ENCODE measurements around the gene FAM111A.
"Not testable (repeated sequence)": the region's sequence is repeated elsewhere in the genome, so short reads cannot be mapped to it uniquely, and the experiment has no call there.

The FAM111A gene

GRCh38 chr11:59142530-59143507, at the start of gene FAM111A:
Gene FAM111A, plus strand, starts transcription at chr11:59142856. Its CDS starts 6,017 bp downstream, at chr11:59148873.
- DNase-seq: peak; percentile 95

GRCh38 chr11:59093576-59093975, 49.1 kb upstream of the FAM111A start:
- DNase-seq: not testable (repeated sequence)

- not testable (repeated sequence) for DNase-seq
These were observed 47.4 kb upstream of the FAM111A start for GRCh38 chr11:59095225-59095624.

GRCh38 chr11:59095972-59096575, 46.6 kb upstream of the FAM111A start:
- DNase-seq: not testable (repeated sequence)

GRCh38 chr11:59097113-59097708, 45.4 kb upstream of the FAM111A start:
- peak; percentile 86 for DNase-seq

GRCh38 chr11:59097938-59098337, 44.7 kb upstream of the FAM111A start:
- not testable (repeated sequence) for DNase-seq

- peak; percentile 93 for DNase-seq
These were observed 40.3 kb upstream of the FAM111A start for GRCh38 chr11:59102259-59102765.

GRCh38 chr11:59106363-59107336, 36.0 kb upstream of the FAM111A start, which contains the start of gene FAM111B:
Gene FAM111B, plus strand, starts transcription at chr11:59107237. Its CDS starts 2,389 bp downstream, at chr11:59109626.
- peak; percentile 94 for DNase-seq

- DNase-seq: peak; percentile 13
These were observed 34.9 kb upstream of the FAM111A start for GRCh38 chr11:59107721-59108120.

GRCh38 chr11:59112494-59112893, 30.2 kb upstream of the FAM111A start:
- DNase-seq: no peak

- no peak for DNase-seq
These were observed 28.3 kb upstream of the FAM111A start for GRCh38 chr11:59114344-59114743.

GRCh38 chr11:59115553-59115952, 27.1 kb upstream of the FAM111A start:
- no peak for DNase-seq

GRCh38 chr11:59117774-59118173, 24.9 kb upstream of the FAM111A start:
- DNase-seq: no peak

- no peak for DNase-seq
These were observed 22.8 kb upstream of the FAM111A start for GRCh38 chr11:59119826-59120225.

GRCh38 chr11:59135648-59136461, 6.8 kb upstream of the FAM111A start:
- peak; percentile 94 for DNase-seq

- peak; percentile 87 for DNase-seq
These were observed 6.1 kb upstream of the FAM111A start for GRCh38 chr11:59136551-59136950.

GRCh38 chr11:59137190-59137589, 5.5 kb upstream of the FAM111A start:
- no peak for DNase-seq

GRCh38 chr11:59138643-59139042, 4.0 kb upstream of the FAM111A start:
- no peak for DNase-seq

- DNase-seq: no peak
These were observed 1.5 kb upstream of the FAM111A start for GRCh38 chr11:59141191-59141590.

- peak; percentile 25 for DNase-seq
These were observed 789 bp upstream of the FAM111A start for GRCh38 chr11:59141673-59142460.

Measured in hematopoietic multipotent progenitor cell treated with erythropoietin and hydrocortisone succinate and interleukin-3 and kit ligand, for 4 days (in vitro differentiated cells).